Measurements from ENCODE around the gene RAB3IL1. TPM values are rescaled to one million over a fixed set of nuclear protein-coding genes. Genes with fewer than 3 reads are reported as not detected.

RAB3IL1 gene, protein sequence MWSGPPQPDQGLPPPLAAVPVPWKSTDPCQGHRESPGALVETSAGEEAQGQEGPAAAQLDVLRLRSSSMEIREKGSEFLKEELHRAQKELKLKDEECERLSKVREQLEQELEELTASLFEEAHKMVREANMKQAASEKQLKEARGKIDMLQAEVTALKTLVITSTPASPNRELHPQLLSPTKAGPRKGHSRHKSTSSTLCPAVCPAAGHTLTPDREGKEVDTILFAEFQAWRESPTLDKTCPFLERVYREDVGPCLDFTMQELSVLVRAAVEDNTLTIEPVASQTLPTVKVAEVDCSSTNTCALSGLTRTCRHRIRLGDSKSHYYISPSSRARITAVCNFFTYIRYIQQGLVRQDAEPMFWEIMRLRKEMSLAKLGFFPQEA
- 36.5 TPM for total RNA-seq
- long read RNA-seq, partial matches to known transcripts, result 3 of 5 reads
- long read RNA-seq, other reads (novel, unspliced or antisense), result 1 of 5 reads

- peak; percentile 90 for DNase-seq (ENCODE audit: low spot score)
These were observed at the start of gene RAB3IL1 for GRCh38 chr11:61917334-61918109. Gene RAB3IL1 (minus strand): TSS chr11:61917566. CDS start chr11:61917367, 199 bp downstream.

- peak; percentile 77 for DNase-seq (ENCODE audit: low spot score)
These were observed 49.4 kb upstream of the RAB3IL1 start for GRCh38 chr11:61966734-61967115.

- peak; percentile 49 for DNase-seq (ENCODE audit: low spot score)
These were observed 47.4 kb upstream of the RAB3IL1 start for GRCh38 chr11:61964666-61965271.

DNA sequence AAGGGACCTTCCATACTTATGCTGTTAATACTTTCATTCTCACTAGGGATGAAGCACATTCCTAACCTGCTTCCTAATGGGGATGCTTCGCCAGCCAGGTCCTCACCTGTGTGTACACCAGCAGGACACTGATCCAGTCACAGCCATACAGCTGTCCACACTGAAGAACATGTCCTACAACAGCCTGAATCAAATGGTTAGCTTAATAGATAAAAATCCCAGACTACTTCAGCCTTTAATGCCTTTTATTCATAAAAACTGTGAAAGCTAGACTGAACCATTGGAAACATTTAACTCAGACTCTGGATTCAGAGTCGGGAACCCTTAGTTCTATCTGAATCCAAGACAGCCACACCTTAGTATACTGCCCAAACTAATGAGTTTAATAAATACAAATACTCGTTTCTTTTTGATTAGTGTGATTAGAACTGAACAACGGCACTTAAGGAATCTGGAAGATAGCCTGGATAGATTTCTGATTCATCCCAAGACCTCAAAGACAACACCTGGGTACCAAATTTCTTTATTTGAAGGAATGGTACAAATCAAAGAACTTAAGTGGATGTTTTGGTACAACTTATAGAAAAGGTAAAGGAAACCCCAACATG lies 46.8 kb upstream of the RAB3IL1 start:
- DNase-seq (ENCODE audit: low spot score), result no peak

DNA sequence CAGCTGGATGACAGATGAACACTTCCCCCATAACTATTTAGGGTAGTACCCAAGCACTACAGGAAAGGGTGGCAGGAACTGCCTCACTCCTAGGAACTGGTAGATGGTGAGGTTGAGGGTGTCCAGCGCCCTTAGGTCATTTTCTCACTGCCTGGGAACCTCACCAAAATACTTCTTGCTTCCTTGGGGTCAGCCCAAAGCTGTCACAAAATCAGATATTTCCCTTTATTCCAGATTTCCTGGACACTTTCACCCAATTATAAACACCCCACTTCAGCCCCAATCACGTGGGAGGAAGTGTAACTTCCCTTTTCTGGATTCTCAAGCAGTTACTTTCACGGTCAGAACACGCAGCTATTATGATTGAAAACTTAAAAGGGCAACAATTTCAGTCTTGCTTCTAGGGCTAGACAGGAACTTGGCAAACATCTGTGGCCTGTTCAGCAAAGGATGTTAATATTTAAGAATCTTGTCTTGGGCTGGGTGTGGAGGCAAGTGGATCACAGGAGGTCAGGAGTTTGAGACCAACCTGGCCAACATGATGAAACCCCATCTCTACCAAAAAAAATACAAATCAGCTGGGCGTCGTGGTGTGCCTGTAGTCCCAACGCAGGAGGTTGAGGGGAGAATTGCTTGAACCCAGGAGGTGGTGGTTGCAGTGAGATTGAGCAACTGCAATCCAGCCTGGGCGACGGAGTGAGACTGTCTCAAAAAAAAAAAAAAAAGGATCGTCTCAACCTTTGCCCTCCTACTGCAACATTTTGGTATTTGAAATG lies 46.1 kb upstream of the RAB3IL1 start:
- DNase-seq (ENCODE audit: low spot score), result peak; percentile 64

GRCh38 chr11:61963016-61963281 lies 45.6 kb upstream of the RAB3IL1 start:
- peak; percentile 73 for DNase-seq (ENCODE audit: low spot score)

GRCh38 chr11:61962213-61963015 lies 45.0 kb upstream of the RAB3IL1 start:
- peak; percentile 74 for DNase-seq (ENCODE audit: low spot score)

DNA sequence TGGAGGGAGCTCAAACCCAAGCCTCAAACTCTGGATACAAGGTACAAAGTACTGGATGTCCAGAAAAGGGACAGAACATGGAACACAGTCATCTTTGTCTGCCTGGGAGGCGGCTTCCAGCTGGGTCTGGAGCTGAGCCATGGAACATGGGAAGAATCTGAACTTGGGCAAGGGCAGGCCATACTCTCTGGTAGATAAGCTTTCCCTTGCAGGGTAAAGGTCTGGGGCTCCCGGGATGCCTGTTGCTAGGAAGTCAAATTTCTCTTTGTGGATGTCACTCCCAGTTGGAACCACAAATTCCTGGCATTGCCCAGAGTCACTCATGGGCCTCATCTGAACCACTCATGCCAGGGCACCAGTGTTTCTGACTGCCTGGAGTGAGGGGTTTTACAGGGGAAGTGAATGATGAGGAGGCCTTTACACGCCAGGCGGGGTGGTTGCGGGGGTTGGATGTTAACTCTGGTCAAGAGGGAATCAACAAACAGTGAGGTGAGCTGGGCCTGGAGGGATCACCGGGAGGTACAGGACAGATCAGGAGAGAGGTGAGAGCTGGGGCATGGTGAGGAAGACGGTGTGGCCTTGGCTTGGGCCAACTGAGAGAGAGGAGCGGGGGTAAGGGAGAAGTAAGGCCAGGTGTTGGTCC lies 44.3 kb upstream of the RAB3IL1 start:
- peak; percentile 88 for DNase-seq (ENCODE audit: low spot score)

DNA sequence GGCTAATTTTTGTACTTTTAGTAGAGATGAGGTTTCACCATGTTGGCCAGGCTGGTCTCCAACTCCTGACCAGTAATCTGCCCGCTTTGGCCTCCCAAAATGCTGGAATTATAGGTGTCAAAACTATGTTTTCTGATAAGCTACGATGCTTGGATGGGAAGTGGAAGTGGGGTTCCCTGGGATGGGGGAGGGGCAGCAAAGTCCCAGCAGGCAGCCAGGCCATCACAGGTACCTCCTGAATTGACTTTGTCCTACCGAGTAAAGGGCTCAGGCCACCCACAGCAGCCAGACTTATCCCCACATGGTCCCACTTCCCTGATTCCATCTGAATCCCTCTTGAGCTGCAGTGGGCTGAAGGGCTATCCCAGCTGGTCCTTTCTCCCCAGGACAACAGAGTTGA lies 43.2 kb upstream of the RAB3IL1 start:
- peak; percentile 43 for DNase-seq (ENCODE audit: low spot score)

DNA sequence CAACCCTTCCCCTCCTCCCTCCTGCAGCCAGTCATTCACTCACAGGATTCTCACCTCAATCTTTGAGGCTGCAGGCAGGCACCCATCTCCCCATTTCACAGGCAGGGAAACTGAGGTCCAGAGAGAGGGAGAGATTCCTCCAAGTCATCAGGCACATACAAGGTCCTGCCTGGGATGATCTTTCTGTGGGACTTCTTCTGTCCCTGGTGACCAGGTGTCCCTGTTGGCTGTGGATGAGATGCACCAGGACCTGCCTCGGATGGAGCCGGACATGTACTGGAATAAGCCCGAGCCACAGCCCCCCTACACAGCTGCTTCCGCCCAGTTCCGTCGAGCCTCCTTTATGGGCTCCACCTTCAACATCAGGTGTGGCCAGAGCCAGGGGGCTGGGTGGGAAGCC lies 42.3 kb upstream of the RAB3IL1 start:
- DNase-seq (ENCODE audit: low spot score), result peak; percentile 81

DNA sequence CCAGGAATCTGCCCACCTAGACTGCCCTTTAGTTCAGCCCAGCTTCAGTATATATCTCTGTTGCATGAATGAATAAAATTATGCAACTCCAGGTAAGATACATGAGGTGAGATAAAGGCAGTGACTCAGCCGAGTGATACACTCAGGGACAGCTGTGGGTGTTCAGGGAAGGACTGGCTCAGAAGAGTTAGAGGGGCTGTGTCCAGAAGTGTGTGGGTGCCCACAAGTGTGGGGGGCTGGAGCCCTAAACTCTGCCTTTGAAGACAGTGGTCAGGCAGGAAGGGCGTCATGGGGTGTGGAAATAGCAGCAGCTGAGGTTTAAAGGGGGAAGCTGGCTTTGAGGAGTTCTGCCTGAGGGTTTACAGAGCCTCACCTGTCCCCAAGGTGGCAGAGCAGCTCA lies 41.7 kb upstream of the RAB3IL1 start:
- DNase-seq (ENCODE audit: low spot score), result peak; percentile 77

- DNase-seq (ENCODE audit: low spot score), result no peak
These were observed 41.2 kb upstream of the RAB3IL1 start for GRCh38 chr11:61958590-61958989.

GRCh38 chr11:61957021-61957770 lies 39.8 kb upstream of the RAB3IL1 start:
- peak; percentile 67 for DNase-seq (ENCODE audit: low spot score)

DNA sequence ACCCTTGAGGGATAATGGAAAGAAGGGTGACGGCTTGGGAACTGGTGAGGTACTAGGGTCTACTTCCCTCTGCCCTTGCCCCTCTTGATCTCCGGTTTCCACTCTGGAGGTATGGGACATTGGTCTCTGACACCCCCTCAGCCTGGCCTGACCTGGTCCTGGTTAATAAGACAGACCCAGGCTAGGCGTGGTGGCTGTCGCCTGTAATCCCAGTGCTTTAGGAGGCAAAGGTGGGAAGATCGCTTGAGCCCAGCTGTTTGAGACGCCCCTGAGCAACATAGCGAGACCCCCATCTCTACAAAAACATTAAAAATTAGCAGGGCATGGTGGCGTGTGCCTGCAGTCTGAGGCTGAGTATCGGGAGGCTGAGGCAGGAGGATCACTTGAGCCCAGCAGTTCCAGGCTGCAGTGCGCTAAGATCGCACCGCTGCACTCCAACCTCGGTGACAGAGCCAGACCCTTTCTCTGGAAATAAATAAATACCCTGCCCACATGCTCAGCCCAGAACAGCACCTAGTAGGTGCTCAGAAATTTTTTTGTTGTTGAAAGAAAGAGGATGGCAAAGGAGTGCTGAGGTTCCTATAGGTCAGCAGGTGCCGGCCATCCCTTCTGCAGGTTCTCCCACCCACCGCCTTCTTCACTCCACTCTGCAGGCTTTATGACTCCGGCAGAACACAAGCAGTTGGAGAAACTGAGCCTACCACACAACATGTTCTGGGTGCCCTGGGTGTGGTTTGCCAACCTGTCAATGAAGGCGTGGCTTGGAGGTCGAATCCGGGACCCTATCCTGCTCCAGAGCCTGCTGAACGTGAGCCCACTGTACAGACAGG lies 39.0 kb upstream of the RAB3IL1 start:
- DNase-seq (ENCODE audit: low spot score), result peak; percentile 51

DNA sequence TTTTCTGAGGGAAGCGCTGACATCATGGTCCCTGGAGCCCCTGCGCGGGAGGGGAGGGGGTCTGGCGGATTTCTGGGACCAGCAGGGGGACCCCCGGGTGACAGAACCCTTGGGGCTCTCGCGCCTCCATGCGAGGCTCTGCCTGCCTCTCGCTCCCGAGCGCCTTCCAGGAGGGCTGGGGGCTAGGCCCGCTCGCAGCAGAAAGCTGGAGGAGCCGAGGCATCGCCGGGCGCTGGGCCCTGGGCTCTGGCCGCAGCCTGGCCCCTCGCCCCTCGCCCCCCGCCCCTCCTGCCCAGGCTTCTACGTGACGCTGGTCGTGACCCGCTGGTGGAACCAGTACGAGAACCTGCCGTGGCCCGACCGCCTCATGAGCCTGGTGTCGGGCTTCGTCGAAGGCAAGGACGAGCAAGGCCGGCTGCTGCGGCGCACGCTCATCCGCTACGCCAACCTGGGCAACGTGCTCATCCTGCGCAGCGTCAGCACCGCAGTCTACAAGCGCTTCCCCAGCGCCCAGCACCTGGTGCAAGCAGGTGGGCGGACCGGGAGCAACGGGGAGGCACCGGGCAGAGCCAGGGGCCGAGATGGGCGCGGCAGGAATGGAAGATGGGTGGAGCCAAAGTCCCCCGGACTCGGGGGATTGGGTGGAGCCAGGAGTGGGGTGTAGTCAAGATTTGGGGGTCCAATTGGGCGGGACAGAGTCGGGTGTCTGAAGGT lies 38.2 kb upstream of the RAB3IL1 start:
- peak; percentile 90 for DNase-seq (ENCODE audit: low spot score)

- DNase-seq (ENCODE audit: low spot score), result peak; percentile 86
These were observed 37.6 kb upstream of the RAB3IL1 start for GRCh38 chr11:61954851-61955421.
